Measurements from ENCODE around the gene PAK6.

The PAK6 gene

GRCh38 chr15:40238532-40239403 is at the start of gene PAK6:
Gene PAK6 (plus strand): TSS chr15:40239063. CDS start chr15:40264786, 25,723 bp downstream.
- peak in 3 of 14 donors; percentile 24 to 61 (median 50) for DNase-seq

GRCh38 chr15:40190591-40190990 is 48.3 kb upstream of the PAK6 start:
- DNase-seq = no peak

- no peak for DNase-seq
These were observed 45.9 kb upstream of the PAK6 start for GRCh38 chr15:40192942-40193341.

- no peak for DNase-seq
These were observed 41.4 kb upstream of the PAK6 start for GRCh38 chr15:40197434-40197833.

GRCh38 chr15:40198355-40199085 is 40.3 kb upstream of the PAK6 start:
- DNase-seq = no peak

- no peak for DNase-seq
These were observed 34.8 kb upstream of the PAK6 start for GRCh38 chr15:40204100-40204499.

- DNase-seq = peak in 2 of 14 donors; percentile 27 to 78
These were observed 21.6 kb upstream of the PAK6 start for GRCh38 chr15:40217166-40217824.

- no peak for DNase-seq
These were observed 19.1 kb upstream of the PAK6 start for GRCh38 chr15:40219801-40220200.

GRCh38 chr15:40222131-40222530 is 16.7 kb upstream of the PAK6 start:
- DNase-seq = no peak

GRCh38 chr15:40226736-40227135 is 12.1 kb upstream of the PAK6 start:
- DNase-seq = no peak

- no peak for DNase-seq
These were observed 9.5 kb upstream of the PAK6 start for GRCh38 chr15:40229316-40229715.

- no peak for DNase-seq
These were observed 8.9 kb upstream of the PAK6 start for GRCh38 chr15:40229956-40230355.

GRCh38 chr15:40232625-40233070 is 6.2 kb upstream of the PAK6 start:
- DNase-seq = peak in 3 of 14 donors; percentile 15 to 41 (median 24)

GRCh38 chr15:40233727-40234577 is 4.9 kb upstream of the PAK6 start:
- no peak for DNase-seq

- no peak for DNase-seq
These were observed 4.1 kb upstream of the PAK6 start for GRCh38 chr15:40234783-40235182.

- no peak for DNase-seq
These were observed 3.5 kb upstream of the PAK6 start for GRCh38 chr15:40235201-40235885.

- no peak for DNase-seq
These were observed 485 bp downstream of the PAK6 start for GRCh38 chr15:40239404-40239692.

GRCh38 chr15:40239693-40240618 is 1.1 kb downstream of the PAK6 start:
- peak in 3 of 14 donors; percentile 36 to 51 (median 46) for DNase-seq

- no peak for DNase-seq
These were observed 1.9 kb downstream of the PAK6 start for GRCh38 chr15:40240619-40241221.
